Stomach (tissue), 4 donors: Measurements from ENCODE around the gene SPATA9.

Experiments
- CTCF ChIP-seq, 7 experiments: fragments of 450-650 bp in 4 of 7; fragments of 200-600 bp in 3 of 7; sonication (generic) in 3 of 7; IDR thresholded peaks; one replicate each; pipeline ENCODE4 v1.5.1; 2016 to 2019; ENCODE audit warnings: antibody characterized with exemption in 7 of 7, control low read depth in 2 of 7, mild to moderate bottlenecking in 1 of 7
- EP300 ChIP-seq: sonication (generic); formaldehyde crosslinking; IDR thresholded peaks from one replicate; pipeline ENCODE4 v1.6.1; 2017; ENCODE audit warnings: antibody characterized with exemption

DNA sequence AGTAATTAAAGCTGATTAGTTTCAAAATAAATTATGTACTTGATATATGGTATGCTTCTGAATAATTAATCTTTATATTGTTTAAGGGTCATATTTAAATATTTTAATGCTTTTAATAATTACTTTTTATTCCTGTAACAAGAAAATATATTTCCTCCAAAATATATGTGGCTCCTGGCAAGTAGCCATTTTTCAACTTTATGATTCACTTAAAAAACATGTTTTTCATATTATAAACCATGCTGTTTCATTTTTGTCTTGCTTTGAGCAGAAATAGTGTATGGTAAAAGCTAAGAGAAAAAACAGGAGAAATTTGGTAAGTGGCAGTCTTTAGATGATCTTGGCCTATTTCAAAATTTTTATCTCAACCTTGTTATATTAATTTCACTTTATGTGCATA, 14.6 kb downstream of the SPATA9 start:
- TF ChIP-seq CTCF (IDR thresholded peaks at IDR 0.05) (no peak), EP300 (no peak)
